Measurements from ENCODE around the gene MMP24OS.

MMP24OS gene

DNA sequence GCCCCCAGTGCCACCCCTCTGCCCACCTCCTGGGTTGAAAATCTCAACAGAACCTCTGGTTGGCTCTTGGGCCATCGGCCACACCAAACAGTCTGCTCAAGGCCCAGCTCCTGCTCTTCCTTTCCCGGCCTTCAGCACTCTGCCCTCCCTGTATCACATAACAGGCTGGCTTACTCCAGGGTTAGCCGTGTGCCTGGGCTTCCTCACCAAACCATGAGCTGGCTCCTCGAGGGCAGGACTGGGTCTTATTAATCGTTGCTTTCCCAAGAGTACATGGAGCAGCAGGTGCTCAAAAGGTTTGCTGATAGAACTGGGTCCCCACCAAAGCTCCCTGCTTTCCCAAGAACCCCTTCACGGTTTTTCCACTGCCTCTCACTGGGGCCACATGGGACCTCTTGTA lies 27.0 kb upstream of the MMP24OS start:
- no peak for DNase-seq (ENCODE audit: low read depth)
- TF ChIP-seq, protein P1, sequence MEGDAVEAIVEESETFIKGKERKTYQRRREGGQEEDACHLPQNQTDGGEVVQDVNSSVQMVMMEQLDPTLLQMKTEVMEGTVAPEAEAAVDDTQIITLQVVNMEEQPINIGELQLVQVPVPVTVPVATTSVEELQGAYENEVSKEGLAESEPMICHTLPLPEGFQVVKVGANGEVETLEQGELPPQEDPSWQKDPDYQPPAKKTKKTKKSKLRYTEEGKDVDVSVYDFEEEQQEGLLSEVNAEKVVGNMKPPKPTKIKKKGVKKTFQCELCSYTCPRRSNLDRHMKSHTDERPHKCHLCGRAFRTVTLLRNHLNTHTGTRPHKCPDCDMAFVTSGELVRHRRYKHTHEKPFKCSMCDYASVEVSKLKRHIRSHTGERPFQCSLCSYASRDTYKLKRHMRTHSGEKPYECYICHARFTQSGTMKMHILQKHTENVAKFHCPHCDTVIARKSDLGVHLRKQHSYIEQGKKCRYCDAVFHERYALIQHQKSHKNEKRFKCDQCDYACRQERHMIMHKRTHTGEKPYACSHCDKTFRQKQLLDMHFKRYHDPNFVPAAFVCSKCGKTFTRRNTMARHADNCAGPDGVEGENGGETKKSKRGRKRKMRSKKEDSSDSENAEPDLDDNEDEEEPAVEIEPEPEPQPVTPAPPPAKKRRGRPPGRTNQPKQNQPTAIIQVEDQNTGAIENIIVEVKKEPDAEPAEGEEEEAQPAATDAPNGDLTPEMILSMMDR (conservative IDR thresholded peaks at IDR 0.05; ENCODE audit: low read length), result no peak
- H3K4me3 ChIP-seq (ENCODE audit: low read length), result no peak overlapping the region

DNA sequence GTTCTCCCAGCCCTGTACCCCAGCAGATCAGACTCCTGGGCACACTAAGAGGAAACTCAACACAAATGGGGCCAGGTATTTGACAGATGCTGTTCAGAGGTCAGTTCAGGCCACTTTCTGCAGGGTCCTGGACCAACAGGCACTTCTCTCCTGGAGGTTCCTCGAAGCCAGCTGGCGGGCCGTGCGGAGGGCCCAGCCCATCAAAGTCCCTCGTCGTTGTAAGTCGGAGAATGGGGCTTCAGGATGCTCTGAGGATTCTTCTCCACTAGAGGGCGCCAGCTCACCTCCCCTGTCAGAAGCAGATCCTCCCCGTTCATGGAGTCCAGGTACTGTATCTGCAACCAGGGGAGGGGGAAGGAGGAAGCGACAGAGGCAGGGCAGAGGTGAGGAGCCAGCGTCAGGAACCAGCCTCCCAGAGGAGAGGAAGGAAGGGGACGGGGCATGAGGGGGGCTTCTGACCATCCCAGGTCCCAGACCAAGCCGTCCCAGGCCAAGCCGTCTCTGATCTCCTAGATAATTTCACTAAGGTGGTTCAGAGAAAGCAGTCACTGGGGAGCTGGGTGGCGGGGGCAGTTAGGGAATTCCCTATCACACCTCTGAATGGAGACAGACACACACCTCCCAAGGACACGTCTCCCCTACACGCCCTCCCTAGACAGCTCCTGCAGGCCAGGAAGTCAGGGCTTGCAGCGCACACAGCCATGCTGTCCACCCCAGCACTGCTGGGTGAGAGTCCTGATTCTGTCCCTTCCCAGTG lies 26.0 kb upstream of the MMP24OS start:
- TF ChIP-seq, protein P1 (conservative IDR thresholded peaks at IDR 0.05; ENCODE audit: low read length), result peak; percentile 89
- no peak overlapping the region for H3K4me3 ChIP-seq (ENCODE audit: low read length)
- DNase-seq (ENCODE audit: low read depth), result peak; percentile 87

DNA sequence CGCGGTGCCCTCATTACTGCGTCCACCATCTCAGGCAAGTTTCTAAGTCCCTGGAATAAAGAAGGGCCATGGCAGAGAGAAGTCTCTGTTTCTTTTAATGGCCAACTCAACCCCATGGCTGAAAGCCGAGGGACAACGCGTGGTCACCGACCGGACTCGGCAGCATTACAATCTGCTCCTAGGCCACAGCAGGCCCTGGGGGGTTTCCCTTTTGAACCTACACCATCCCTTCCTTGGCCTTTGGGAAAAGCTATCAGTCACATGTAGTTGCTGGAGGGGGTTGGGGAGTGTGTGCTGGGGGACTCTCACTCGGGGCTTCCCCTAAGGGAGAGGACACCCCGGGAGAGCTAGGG lies 25.4 kb upstream of the MMP24OS start:
- H3K4me3 ChIP-seq (ENCODE audit: low read length), result no peak overlapping the region

DNA sequence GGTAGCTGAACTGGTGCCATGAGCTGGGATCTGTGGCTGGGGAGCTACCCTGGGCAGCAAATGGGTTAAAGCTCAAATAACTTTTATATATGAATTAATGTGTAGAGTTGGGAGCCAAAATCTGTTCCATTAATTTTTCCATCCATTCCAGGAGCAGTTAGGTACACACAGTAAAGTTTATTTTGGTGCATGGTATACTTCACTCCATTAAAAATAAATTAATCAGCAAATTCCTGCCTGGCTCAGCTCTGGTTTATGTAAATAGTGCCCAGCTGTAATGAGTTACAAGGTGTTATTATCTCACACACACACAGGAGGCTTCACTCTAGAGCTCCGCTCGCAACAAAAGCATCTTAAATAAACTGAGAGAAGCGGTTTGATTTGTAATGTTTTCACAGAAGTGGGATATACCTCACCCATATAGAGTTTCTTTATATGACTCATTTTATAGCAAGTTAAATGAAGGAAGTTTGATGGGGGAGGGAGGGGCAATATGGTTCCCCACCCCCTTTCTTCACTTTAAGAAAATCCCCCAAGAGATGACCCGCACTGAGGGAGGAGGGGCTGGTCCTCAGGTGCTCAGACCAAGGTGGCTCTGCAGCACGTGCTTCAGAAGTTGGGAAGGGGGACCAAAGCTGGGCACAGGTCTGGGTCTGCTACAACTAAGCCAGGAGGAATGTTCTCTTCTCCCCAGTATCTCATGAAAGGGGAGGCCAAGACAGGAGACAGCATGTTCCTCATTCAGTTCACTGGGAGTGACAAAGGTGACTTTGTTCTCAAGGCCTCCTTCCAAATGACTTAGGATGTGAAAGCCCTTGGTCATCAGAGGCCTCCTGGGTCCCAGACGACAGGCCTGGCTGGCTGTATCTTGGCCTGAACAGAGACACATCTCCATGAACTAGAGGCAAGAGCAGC lies 24.8 kb upstream of the MMP24OS start:
- TF ChIP-seq, protein P1 (conservative IDR thresholded peaks at IDR 0.05; ENCODE audit: low read length), result no peak
- DNase-seq (ENCODE audit: low read depth), result no peak
- H3K4me3 ChIP-seq (ENCODE audit: low read length), result no peak overlapping the region

More for the DNA sequence above, 25.4 kb upstream of the MMP24OS start:
- no peak for DNase-seq (ENCODE audit: low read depth)
- TF ChIP-seq, protein P1 (conservative IDR thresholded peaks at IDR 0.05; ENCODE audit: low read length), result no peak

DNA sequence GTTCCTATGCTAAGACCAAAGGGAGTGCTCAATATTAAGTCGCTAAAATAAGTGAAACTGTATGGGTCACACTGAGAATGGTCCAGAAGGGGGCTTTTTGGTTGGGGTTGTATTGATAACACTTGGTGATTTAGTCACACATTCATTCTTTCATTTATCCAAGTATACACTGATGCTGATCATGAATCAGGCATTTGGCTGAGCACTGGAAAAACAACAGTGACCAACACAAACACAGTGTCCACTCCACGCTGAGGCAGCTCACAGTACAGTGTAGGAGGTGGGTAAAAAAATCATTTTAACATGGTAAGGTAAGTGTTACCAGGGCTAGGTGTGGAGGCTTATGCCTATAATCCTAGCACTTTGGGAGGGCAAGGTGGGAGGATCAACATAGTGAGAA lies 23.5 kb upstream of the MMP24OS start:
- no peak for DNase-seq (ENCODE audit: low read depth)

DNA sequence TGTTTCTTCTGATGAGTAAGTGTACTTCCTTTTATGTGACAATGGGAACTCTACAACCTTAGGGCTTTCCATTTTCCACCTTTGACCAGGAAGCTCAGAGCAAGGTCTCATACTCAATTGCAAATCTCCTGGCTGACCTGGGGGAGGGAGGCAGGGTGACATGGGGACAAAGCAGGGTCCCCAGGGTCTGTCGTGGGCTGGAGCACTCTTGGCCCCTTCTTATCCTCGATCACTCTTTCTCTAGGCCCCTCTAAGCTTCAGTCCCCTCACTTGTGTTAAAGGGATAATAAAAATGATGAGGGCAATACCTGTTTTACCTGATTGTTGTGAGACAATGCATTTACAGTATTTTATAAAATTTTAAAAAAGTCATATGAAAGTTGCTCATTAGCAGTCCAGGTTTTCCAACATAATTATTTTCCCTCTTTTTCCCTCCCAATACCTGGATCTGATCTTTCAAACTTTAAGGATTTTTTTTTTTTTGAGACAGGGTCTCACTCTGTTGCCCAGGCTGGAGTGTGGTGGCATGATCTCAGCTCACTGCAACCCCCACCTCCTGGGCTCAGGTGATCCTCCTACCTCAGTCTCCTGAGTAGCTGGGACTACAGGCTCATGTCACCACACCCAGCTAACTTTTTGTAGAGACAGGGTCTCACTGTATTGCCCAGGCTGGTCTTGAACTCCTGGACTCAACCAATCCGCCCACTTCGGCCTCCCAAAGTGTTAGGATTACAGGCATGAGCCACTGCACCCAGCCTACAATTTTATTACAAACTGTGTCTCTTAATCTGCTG lies 22.7 kb upstream of the MMP24OS start:
- H3K4me3 ChIP-seq (ENCODE audit: low read length), result no peak overlapping the region
- no peak for DNase-seq (ENCODE audit: low read depth)
- TF ChIP-seq, protein P1 (conservative IDR thresholded peaks at IDR 0.05; ENCODE audit: low read length), result no peak

More for the DNA sequence above, 23.5 kb upstream of the MMP24OS start:
- no peak overlapping the region for H3K4me3 ChIP-seq (ENCODE audit: low read length)
- TF ChIP-seq, protein P1 (conservative IDR thresholded peaks at IDR 0.05; ENCODE audit: low read length), result no peak

Measured in AG10803 (cell line).